ENCODE results near the gene IDH3A.

IDH3A gene

GRCh38 chr15:78192826-78193594, 43.8 kb downstream of the IDH3A start:
- ATAC-seq = no peak
- TF ChIP-seq CSDC2 (CRISPR knock-in tag; IDR thresholded peaks at IDR 0.05) (no peak), CSRNP3 (CRISPR knock-in tag; IDR thresholded peaks at IDR 0.05) (no peak), POU6F1 (CRISPR knock-in tag; IDR thresholded peaks at IDR 0.05; ENCODE audit: borderline replicate concordance, low read depth) (no peak), SNAI2 (CRISPR knock-in tag; IDR thresholded peaks at IDR 0.05) (no peak), ZNF70 (CRISPR knock-in tag; IDR thresholded peaks at IDR 0.05) (no peak), GLIS3 (CRISPR knock-in tag; IDR thresholded peaks at IDR 0.05) (no peak), TOX (CRISPR knock-in tag; IDR thresholded peaks at IDR 0.05; ENCODE audit: borderline replicate concordance) (no peak), ESRRG (CRISPR knock-in tag; IDR thresholded peaks at IDR 0.05) (no peak), PPARA (CRISPR knock-in tag; IDR thresholded peaks at IDR 0.05; ENCODE audit: borderline replicate concordance) (no peak), ARNTL (CRISPR knock-in tag; IDR thresholded peaks at IDR 0.05; ENCODE audit: borderline replicate concordance, low read depth) (no peak)

GRCh38 chr15:78193731-78194567, 44.8 kb downstream of the IDH3A start:
- TF ChIP-seq ZNF70 (CRISPR knock-in tag; IDR thresholded peaks at IDR 0.05) = no peak
- TF ChIP-seq CREB5 (CRISPR knock-in tag; IDR thresholded peaks at IDR 0.05; ENCODE audit: low read depth) = no peak
- no peak for TF ChIP-seq CSDC2 (CRISPR knock-in tag; IDR thresholded peaks at IDR 0.05)
- TF ChIP-seq TSHZ2 (CRISPR knock-in tag; IDR thresholded peaks at IDR 0.05) = no peak
- no peak for TF ChIP-seq GLIS3 (CRISPR knock-in tag; IDR thresholded peaks at IDR 0.05)
- no peak for TF ChIP-seq ESRRG (CRISPR knock-in tag; IDR thresholded peaks at IDR 0.05)
- no peak for TF ChIP-seq ZFP3 (CRISPR knock-in tag; IDR thresholded peaks at IDR 0.05)
- no peak for TF ChIP-seq ZC3H10 (CRISPR knock-in tag; IDR thresholded peaks at IDR 0.05)
- no peak for TF ChIP-seq POU6F1 (CRISPR knock-in tag; IDR thresholded peaks at IDR 0.05; ENCODE audit: borderline replicate concordance, low read depth)
- TF ChIP-seq ZNF565 (CRISPR knock-in tag; conservative IDR thresholded peaks at IDR 0.05; ENCODE audit: low read depth) = no peak
- TF ChIP-seq RARB (CRISPR knock-in tag; IDR thresholded peaks at IDR 0.05) = no peak
- TF ChIP-seq BACH2 (CRISPR knock-in tag; IDR thresholded peaks at IDR 0.05; ENCODE audit: borderline replicate concordance) = no peak
- no peak for TF ChIP-seq ISL1 (CRISPR knock-in tag; IDR thresholded peaks at IDR 0.05)
- no peak for TF ChIP-seq TCF4 (CRISPR knock-in tag; IDR thresholded peaks at IDR 0.05; ENCODE audit: borderline replicate concordance)
- no peak for TF ChIP-seq OSR1 (CRISPR knock-in tag; IDR thresholded peaks at IDR 0.05)
- TF ChIP-seq CSRNP3 (CRISPR knock-in tag; IDR thresholded peaks at IDR 0.05) = no peak
- TF ChIP-seq TOX (CRISPR knock-in tag; IDR thresholded peaks at IDR 0.05; ENCODE audit: borderline replicate concordance) = no peak
- no peak for ATAC-seq

All from SK-N-SH treated with all-trans-retinoic acid at 6 μM for 48 hours (cell line).